Fibroblast of mammary gland (primary cell): ENCODE data around the gene TAB3.

ENCODE experiments used
- DNase-seq: peaks from one replicate; pipeline ENCODE4 v3.0.0-alpha.2; 2010; ENCODE audit warnings: low read depth
- H3K4me3 ChIP-seq: 2 replicates; pipeline ENCODE4 v1.5.1; 2011; ENCODE audit warnings: low read depth, mild to moderate bottlenecking, low read length, moderate library complexity; ENCODE audit not compliant: control insufficient read depth
- CTCF ChIP-seq: conservative IDR thresholded peaks from 2 replicates; pipeline ENCODE4 v1.5.1; 2011; ENCODE audit warnings: low read depth, low read length, inconsistent platforms; ENCODE audit not compliant: control insufficient read depth, insufficient read depth

The TAB3 gene

GRCh38 chrX:30889147-30890140 is at the start of gene TAB3:
TAB3 (minus strand) TSS chrX:30889254; CDS start chrX:30859588, 29,666 bp downstream.
- TF ChIP-seq CTCF, result no peak
- peak within 1 kb of the TSS; percentile 71 for H3K4me3 ChIP-seq

GRCh38 chrX:30938295-30938694 is 49.2 kb upstream of the TAB3 start:
- no peak for DNase-seq
- no peak overlapping the region for H3K4me3 ChIP-seq
- no peak for TF ChIP-seq CTCF

More at GRCh38 chrX:30889147-30890140, at the start of gene TAB3:
- peak; percentile 93 for DNase-seq

- no peak overlapping the region for H3K4me3 ChIP-seq
- peak; percentile 13 for DNase-seq
- TF ChIP-seq CTCF, result peak; percentile 6
Measured at GRCh38 chrX:30935985-30936384, 46.9 kb upstream of the TAB3 start.

- no peak for DNase-seq
- no peak overlapping the region for H3K4me3 ChIP-seq
- TF ChIP-seq CTCF, result no peak
Measured at GRCh38 chrX:30931920-30932319, 42.9 kb upstream of the TAB3 start.

GRCh38 chrX:30930679-30931078 is 41.6 kb upstream of the TAB3 start:
- no peak for TF ChIP-seq CTCF
- DNase-seq, result no peak
- H3K4me3 ChIP-seq, result no peak overlapping the region

GRCh38 chrX:30930143-30930542 is 41.1 kb upstream of the TAB3 start:
- TF ChIP-seq CTCF, result no peak
- no peak for DNase-seq
- no peak overlapping the region for H3K4me3 ChIP-seq
